PFSK-1 (cell line): ENCODE measurements around the gene STAB1.

Source experiments
- FOXP2 ChIP-seq: optimal IDR thresholded peaks from 2 replicates; pipeline ENCODE3; 2011; ENCODE audit warnings: borderline replicate concordance, control low read depth, inconsistent platforms; ENCODE audit not compliant: insufficient read depth; ENCODE audit errors: extremely low read length, extremely low read depth
- POLR2AphosphoS5 ChIP-seq: IDR thresholded peaks from 2 replicates; pipeline ENCODE4 v1.6.1; 2012; ENCODE audit warnings: low read depth, mild to moderate bottlenecking, control low read depth, low read length, moderate library complexity
- TAF1 ChIP-seq: IDR thresholded peaks from 2 replicates; pipeline ENCODE4 v1.6.1; 2012; ENCODE audit warnings: low read length, control low read depth, borderline replicate concordance; ENCODE audit not compliant: insufficient read depth

GRCh38 chr3:52490035-52490938 lies 4.9 kb upstream of the STAB1 start:
- TF ChIP-seq POLR2AphosphoS5: no peak
- no peak for TF ChIP-seq TAF1
- no peak for TF ChIP-seq FOXP2
